Measurements from ENCODE around the gene ABTB2.

ABTB2 gene

DNA sequence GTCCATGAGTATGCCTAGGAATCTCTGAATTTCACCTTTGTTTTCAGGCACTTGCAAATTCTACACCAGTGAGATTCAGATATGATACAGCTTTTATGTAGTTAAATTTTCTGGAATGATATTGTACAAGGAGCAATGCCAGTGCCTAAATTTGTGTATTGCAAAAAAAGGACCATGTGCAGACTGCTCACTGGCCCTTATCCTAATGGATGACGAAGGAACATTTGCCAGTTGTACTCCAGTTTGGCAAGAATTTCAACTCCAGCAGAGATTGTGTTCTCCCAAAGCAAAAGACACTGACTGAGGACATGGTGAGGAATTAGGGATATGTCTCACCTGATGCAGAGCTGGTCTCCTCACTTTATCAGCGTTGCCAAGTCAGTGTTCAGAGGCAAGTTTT is 243.8 kb downstream of the ABTB2 start:
- DNase-seq (ENCODE audit: low read depth, low spot score): no peak

DNA sequence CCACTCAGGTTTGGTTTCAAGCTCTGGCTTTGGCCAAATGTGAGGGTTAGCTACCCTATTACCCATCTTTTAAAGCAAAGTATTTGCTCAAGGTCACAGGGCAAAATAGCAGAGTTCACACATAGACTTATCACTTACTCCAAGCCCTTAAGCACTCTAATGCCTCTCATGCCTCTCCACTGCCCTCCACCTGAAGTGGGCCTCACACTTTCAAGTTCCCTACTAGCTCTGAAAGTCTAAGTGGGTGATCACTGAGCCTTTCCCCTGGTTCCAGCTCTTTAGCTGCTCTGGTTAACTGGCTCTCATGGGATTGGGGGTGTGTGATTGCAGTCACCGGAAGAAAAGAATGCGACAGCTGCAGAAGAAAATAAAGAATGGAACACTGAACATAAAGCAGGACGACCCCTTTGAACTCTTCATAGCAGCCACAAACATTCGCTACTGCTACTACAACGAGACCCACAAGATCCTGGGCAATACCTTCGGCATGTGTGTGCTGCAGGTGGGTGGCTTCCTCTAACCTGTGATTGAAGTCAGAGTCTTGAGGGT is 246.0 kb downstream of the ABTB2 start:
- no peak for DNase-seq (ENCODE audit: low read depth, low spot score)

- DNase-seq (ENCODE audit: low read depth, low spot score): no peak
Measured at GRCh38 chr11:34105957-34106504, 251.8 kb downstream of the ABTB2 start.

GRCh38 chr11:34105079-34105956 is 252.5 kb downstream of the ABTB2 start, which contains the start of gene NAT10:
Gene NAT10 (plus strand): TSS chr11:34105629. CDS start chr11:34108226, 2,597 bp downstream.
- peak; percentile 94 for DNase-seq (ENCODE audit: low read depth, low spot score)

DNA sequence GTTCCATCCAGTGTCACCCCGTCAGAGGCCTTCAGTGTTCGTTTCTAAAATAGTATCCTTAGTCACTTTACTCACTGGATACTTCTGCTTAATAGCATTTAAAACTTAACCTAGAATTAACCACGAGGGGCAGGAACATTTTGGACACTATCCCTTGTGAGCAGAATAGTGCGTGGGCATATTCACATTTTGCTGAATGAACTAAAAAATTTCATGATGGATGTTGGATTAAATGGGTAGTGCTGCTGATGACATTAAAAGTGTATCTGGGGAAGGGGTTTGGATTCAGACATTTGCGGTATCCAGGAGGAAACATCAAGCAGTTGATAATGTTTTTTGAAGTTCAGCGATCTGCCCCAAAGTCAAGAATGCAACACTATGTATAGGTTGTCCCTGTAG is 253.1 kb downstream of the ABTB2 start:
- DNase-seq (ENCODE audit: low read depth, low spot score): no peak

All from smooth muscle cell of the brain vasculature (primary cell).